Astrocyte (in vitro differentiated cells and primary cell): ENCODE measurements around the gene EIF4EBP2.

Experiments
- EZH2 ChIP-seq: IDR thresholded peaks from 2 replicates; pipeline ENCODE4 v1.6.1; 2012; ENCODE audit warnings: mild to moderate bottlenecking, low read length, inconsistent platforms; ENCODE audit not compliant: insufficient read depth
- TF ChIP-seq, protein P1 (sequence below): IDR thresholded peaks from 2 replicates; pipeline ENCODE4 v1.5.1; 2011; ENCODE audit warnings: low read depth, mild to moderate bottlenecking, inconsistent platforms, low read length, moderate library complexity; ENCODE audit not compliant: insufficient read depth

- TF ChIP-seq, protein P1, sequence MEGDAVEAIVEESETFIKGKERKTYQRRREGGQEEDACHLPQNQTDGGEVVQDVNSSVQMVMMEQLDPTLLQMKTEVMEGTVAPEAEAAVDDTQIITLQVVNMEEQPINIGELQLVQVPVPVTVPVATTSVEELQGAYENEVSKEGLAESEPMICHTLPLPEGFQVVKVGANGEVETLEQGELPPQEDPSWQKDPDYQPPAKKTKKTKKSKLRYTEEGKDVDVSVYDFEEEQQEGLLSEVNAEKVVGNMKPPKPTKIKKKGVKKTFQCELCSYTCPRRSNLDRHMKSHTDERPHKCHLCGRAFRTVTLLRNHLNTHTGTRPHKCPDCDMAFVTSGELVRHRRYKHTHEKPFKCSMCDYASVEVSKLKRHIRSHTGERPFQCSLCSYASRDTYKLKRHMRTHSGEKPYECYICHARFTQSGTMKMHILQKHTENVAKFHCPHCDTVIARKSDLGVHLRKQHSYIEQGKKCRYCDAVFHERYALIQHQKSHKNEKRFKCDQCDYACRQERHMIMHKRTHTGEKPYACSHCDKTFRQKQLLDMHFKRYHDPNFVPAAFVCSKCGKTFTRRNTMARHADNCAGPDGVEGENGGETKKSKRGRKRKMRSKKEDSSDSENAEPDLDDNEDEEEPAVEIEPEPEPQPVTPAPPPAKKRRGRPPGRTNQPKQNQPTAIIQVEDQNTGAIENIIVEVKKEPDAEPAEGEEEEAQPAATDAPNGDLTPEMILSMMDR, result no peak
- no peak for TF ChIP-seq EZH2
These were observed 72.5 kb downstream of the EIF4EBP2 start for GRCh38 chr10:70476249-70477035.
